ENCODE results near the gene STAC. TPM values are rescaled to one million over a fixed set of nuclear protein-coding genes. Genes with fewer than 3 reads are reported as not detected.
A peak's percentile ranks its signal among the peaks of the same experiment; 100 is the strongest.

The STAC gene, protein sequence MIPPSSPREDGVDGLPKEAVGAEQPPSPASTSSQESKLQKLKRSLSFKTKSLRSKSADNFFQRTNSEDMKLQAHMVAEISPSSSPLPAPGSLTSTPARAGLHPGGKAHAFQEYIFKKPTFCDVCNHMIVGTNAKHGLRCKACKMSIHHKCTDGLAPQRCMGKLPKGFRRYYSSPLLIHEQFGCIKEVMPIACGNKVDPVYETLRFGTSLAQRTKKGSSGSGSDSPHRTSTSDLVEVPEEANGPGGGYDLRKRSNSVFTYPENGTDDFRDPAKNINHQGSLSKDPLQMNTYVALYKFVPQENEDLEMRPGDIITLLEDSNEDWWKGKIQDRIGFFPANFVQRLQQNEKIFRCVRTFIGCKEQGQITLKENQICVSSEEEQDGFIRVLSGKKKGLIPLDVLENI
- total RNA-seq (10 to 100 TPM; 12.5 to 14.2 TPM), polyA plus RNA-seq (10 to 100 TPM in 1 of 2 donors, 1 to 10 TPM in 1; 9.1 to 11.5 TPM)
- long read RNA-seq, donor 1, transcript STAC-201 (11 exons, 3,227 nt), result major isoform, 6 of 24 reads
- long read RNA-seq, donor 1, partial matches to known transcripts, result 6 of 24 reads
- long read RNA-seq, donor 1, other reads (novel, unspliced or antisense), result 11 of 24 reads
- long read RNA-seq, donor 2, transcript STAC-201 (11 exons, 3,227 nt), result major isoform, 5 of 12 reads
- long read RNA-seq, donor 2, partial matches to known transcripts, result 0 of 12 reads
- long read RNA-seq, donor 2, other reads (novel, unspliced or antisense), result 6 of 12 reads

DNA sequence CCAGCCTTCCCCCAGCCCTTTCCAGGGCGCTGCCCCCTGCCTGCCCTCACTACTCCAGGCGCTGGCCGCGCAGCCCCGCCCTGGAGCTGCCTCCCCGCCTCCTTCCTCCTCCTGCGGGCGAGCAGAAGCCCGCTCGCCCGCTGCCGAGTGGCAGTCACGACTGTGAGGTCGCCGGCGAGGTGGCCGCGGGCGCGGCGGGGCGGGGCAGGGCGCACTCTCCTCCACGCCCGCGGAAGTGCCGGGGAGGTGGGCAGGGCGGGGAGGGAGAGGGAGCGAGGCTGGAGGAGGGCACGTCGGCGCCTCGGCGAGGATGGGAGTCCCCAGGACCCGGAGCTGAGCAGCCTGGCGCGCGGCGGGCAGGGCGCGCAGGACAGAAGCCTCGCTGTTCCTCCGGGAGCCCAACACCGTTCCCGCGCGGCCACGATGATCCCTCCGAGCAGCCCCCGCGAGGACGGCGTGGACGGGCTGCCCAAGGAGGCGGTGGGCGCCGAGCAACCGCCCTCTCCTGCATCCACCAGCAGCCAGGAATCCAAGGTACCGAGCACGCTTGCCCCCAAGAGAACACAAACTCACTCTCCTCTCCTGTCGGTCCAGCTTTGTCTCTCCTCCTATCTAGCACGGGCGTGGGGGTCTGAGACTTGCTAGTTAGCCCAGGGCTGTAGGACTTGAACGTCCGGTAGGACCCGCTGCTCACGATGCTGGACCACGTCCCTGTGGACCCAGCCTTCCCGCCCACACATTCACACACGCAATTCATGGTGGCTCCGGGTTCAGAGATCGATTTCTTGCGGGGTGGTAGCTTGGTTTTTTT is at the start of gene STAC:
Gene STAC, plus strand, starts transcription at position 284 of the 811 bp plus-strand sequence. Its CDS starts 140 bp downstream, at position 424.
- 1% methylated on average over 55 to 73 of the region's 73 CpGs for WGBS, 2 donors
- intact Hi-C loops (cut with DNase I), result loop anchor here (5.0 to 10.0 kb wide), 3 partner anchors 54 to 264 kb away; no protein-coding TSS in a partner anchor
- no peak within 1 kb of the TSS for H3K27ac ChIP-seq (ENCODE audit: low read depth in 1 of 2, low read length in 2 of 2)

GRCh38 chr3:36332139-36332538 is 48.2 kb upstream of the STAC start:
- no peak overlapping the region for H3K4me3 ChIP-seq (ENCODE audit: low read length in 2 of 2)
- no peak for DNase-seq
- no peaks in the 10 kb centered on the region for H3K36me3 ChIP-seq (ENCODE audit: control insufficient read depth in 1 of 2, insufficient read depth in 2 of 2, low read length in 1 of 2)
- no peaks in the 10 kb centered on the region for H3K4me1 ChIP-seq (ENCODE audit: control insufficient read depth in 1 of 2, insufficient read depth in 2 of 2, low read length in 2 of 2)
- intact Hi-C loops (cut with DNase I), result no loop called here
- H3K27me3 ChIP-seq (ENCODE audit: control insufficient read depth in 1 of 2, insufficient read depth in 2 of 2, low read length in 1 of 2), result no peaks in the 10 kb centered on the region
- peak overlapping the region in 1 of 2 donors; percentile 43 for H3K27ac ChIP-seq (ENCODE audit: low read depth in 1 of 2, low read length in 2 of 2)
- ATAC-seq (ENCODE audit: low FRiP score), result no peak
- no peaks in the 10 kb centered on the region for H3K9me3 ChIP-seq (ENCODE audit: control insufficient read depth, low read length)

More for the DNA sequence above, at the start of gene STAC:
- H3K36me3 ChIP-seq (ENCODE audit: control insufficient read depth in 1 of 2, insufficient read depth in 2 of 2, low read length in 1 of 2), result no peaks in the 10 kb centered on the region
- H3K27me3 ChIP-seq (ENCODE audit: control insufficient read depth in 1 of 2, insufficient read depth in 2 of 2, low read length in 1 of 2), result no peaks in the 10 kb centered on the region
- peak within 1 kb of the TSS; percentile 22 to 73 for H3K4me3 ChIP-seq (ENCODE audit: low read length in 2 of 2)
- ATAC-seq (ENCODE audit: low FRiP score), result peak; percentile 86
- peaks cover 2% of the 10 kb centered on the region in 2 donors for H3K4me1 ChIP-seq (ENCODE audit: control insufficient read depth in 1 of 2, insufficient read depth in 2 of 2, low read length in 2 of 2)
- H3K9me3 ChIP-seq (ENCODE audit: control insufficient read depth, low read length), result no peaks in the 10 kb centered on the region
- DNase-seq, result peak; percentile 58 to 85

DNA sequence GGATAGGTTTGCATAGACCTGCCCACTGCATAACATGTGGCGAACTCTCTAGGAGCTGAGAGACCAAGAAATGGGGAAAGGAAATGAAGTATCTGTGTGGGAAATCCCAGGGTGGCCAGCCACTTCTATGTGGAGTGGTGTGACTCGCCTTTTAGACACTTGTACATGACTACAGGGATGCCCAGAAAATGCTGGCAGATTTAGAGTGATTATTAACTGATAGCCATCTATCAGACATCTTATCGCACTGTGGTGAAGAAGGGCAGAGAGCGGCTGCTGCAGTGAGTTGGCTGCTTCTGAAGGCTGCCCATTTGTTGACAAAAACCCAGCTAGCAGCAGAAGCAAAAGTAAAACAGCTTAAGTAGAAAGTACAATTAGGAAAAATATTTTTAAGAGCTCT is 18.1 kb upstream of the STAC start:
- Histone ChIP-seq H3K4me3 (ENCODE audit: low read length in 2 of 2) (no peak overlapping the region), H3K9me3 (ENCODE audit: control insufficient read depth, low read length) (no peaks in the 10 kb centered on the region), H3K27me3 (ENCODE audit: control insufficient read depth in 1 of 2, insufficient read depth in 2 of 2, low read length in 1 of 2) (no peaks in the 10 kb centered on the region), H3K36me3 (ENCODE audit: control insufficient read depth in 1 of 2, insufficient read depth in 2 of 2, low read length in 1 of 2) (no peaks in the 10 kb centered on the region), H3K27ac (ENCODE audit: low read depth in 1 of 2, low read length in 2 of 2) (no peak overlapping the region), H3K4me1 (ENCODE audit: control insufficient read depth in 1 of 2, insufficient read depth in 2 of 2, low read length in 2 of 2) (no peaks in the 10 kb centered on the region)
- ATAC-seq (ENCODE audit: low FRiP score) (no peak), DNase-seq (no peak)
- 76 to 77% methylated on average over 4 of the region's 4 CpGs for WGBS, 2 donors
- intact Hi-C loops (cut with DNase I), result no loop called here

DNA sequence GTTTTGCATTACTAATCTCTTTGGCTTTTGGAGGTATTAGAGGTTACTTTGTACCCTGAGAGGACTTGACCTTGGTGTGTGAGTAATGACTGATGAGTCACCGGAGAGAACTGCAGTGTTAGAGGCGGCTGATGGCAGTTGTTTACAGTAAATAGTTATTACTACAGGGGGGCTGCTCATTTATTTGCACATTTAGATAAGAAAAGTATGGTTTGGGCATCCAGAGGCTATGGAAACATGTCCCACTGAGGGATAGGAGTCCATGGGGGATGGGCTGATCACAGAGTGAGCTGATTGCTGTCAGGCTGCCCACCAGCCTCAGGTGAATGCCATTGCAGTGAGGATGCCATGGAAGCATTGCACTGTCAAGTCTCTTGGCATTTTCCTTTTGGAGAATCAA is 17.3 kb upstream of the STAC start:
- intact Hi-C loops (cut with DNase I), result no loop called here
- Histone ChIP-seq H3K4me3 (ENCODE audit: low read length in 2 of 2) (no peak overlapping the region), H3K9me3 (ENCODE audit: control insufficient read depth, low read length) (no peaks in the 10 kb centered on the region), H3K27ac (ENCODE audit: low read depth in 1 of 2, low read length in 2 of 2) (no peak overlapping the region), H3K36me3 (ENCODE audit: control insufficient read depth in 1 of 2, insufficient read depth in 2 of 2, low read length in 1 of 2) (no peaks in the 10 kb centered on the region), H3K4me1 (ENCODE audit: control insufficient read depth in 1 of 2, insufficient read depth in 2 of 2, low read length in 2 of 2) (no peaks in the 10 kb centered on the region), H3K27me3 (ENCODE audit: control insufficient read depth in 1 of 2, insufficient read depth in 2 of 2, low read length in 1 of 2) (no peaks in the 10 kb centered on the region)
- 46 to 59% methylated on average over 2 of the region's 2 CpGs for WGBS, 2 donors
- no peak for DNase-seq
- no peak for ATAC-seq (ENCODE audit: low FRiP score)

- H3K27ac ChIP-seq (ENCODE audit: low read depth in 1 of 2, low read length in 2 of 2), result no peak overlapping the region
- no peak overlapping the region for H3K4me3 ChIP-seq (ENCODE audit: low read length in 2 of 2)
- no peaks in the 10 kb centered on the region for H3K9me3 ChIP-seq (ENCODE audit: control insufficient read depth, low read length)
- 83 to 94% methylated on average over 4 of the region's 4 CpGs for WGBS, 2 donors
- no peaks in the 10 kb centered on the region for H3K36me3 ChIP-seq (ENCODE audit: control insufficient read depth in 1 of 2, insufficient read depth in 2 of 2, low read length in 1 of 2)
- H3K27me3 ChIP-seq (ENCODE audit: control insufficient read depth in 1 of 2, insufficient read depth in 2 of 2, low read length in 1 of 2), result no peaks in the 10 kb centered on the region
- intact Hi-C loops (cut with DNase I), result no loop called here
- no peak for DNase-seq
- no peaks in the 10 kb centered on the region for H3K4me1 ChIP-seq (ENCODE audit: control insufficient read depth in 1 of 2, insufficient read depth in 2 of 2, low read length in 2 of 2)
- ATAC-seq (ENCODE audit: low FRiP score), result no peak
Observed at GRCh38 chr3:36364260-36364659, 16.0 kb upstream of the STAC start.

DNA sequence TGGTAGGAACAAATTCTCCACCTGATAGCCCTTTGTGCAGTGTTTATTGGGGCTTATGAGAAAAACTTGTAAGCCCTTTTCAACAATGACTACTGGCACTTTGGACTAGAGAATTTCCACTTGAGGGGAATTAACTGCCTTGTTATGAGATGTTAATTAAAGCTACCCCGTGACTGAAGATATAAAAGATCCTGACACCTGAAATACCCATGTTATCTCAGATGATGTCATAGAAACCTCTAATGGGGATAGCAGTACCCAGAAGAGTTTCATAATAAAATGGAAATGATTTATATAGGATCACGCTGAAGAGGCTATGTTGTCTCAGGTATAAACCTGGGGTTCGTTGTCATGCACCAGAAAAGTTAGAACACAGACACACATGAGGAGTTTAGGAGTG is 14.5 kb upstream of the STAC start:
- H3K27ac ChIP-seq (ENCODE audit: low read depth in 1 of 2, low read length in 2 of 2), result no peak overlapping the region
- DNase-seq (no peak), ATAC-seq (ENCODE audit: low FRiP score) (no peak)
- intact Hi-C loops (cut with DNase I), result no loop called here
- 89% methylated on average over 3 of the region's 3 CpGs for WGBS, 2 donors
- H3K36me3 ChIP-seq (ENCODE audit: control insufficient read depth in 1 of 2, insufficient read depth in 2 of 2, low read length in 1 of 2), result no peaks in the 10 kb centered on the region
- H3K4me1 ChIP-seq (ENCODE audit: control insufficient read depth in 1 of 2, insufficient read depth in 2 of 2, low read length in 2 of 2), result no peaks in the 10 kb centered on the region
- H3K4me3 ChIP-seq (ENCODE audit: low read length in 2 of 2), result no peak overlapping the region
- no peaks in the 10 kb centered on the region for H3K27me3 ChIP-seq (ENCODE audit: control insufficient read depth in 1 of 2, insufficient read depth in 2 of 2, low read length in 1 of 2)
- no peaks in the 10 kb centered on the region for H3K9me3 ChIP-seq (ENCODE audit: control insufficient read depth, low read length)

DNA sequence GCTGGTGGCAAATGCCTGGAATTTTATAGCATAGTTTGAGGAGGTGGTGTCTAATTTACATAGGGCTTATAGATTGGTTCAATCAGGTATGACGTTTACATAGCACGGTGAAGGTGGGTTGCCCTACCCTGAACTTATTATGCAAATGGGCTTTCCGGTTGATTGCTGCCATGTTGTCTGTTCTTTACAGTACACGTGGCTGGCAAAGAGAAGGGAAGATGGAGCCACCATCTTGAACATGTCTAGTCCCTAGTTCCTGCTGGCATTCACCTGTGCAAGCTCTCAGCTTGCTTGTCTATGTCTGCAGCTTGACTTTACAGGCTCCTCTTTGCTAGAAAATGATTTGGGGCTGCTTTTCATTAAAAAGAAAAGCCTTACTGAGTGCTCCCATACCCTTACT is 14.0 kb upstream of the STAC start:
- no peak for DNase-seq
- Histone ChIP-seq H3K27me3 (ENCODE audit: control insufficient read depth in 1 of 2, insufficient read depth in 2 of 2, low read length in 1 of 2) (no peaks in the 10 kb centered on the region), H3K9me3 (ENCODE audit: control insufficient read depth, low read length) (no peaks in the 10 kb centered on the region), H3K4me1 (ENCODE audit: control insufficient read depth in 1 of 2, insufficient read depth in 2 of 2, low read length in 2 of 2) (no peaks in the 10 kb centered on the region), H3K27ac (ENCODE audit: low read depth in 1 of 2, low read length in 2 of 2) (no peak overlapping the region), H3K4me3 (ENCODE audit: low read length in 2 of 2) (no peak overlapping the region), H3K36me3 (ENCODE audit: control insufficient read depth in 1 of 2, insufficient read depth in 2 of 2, low read length in 1 of 2) (no peaks in the 10 kb centered on the region)
- no peak for ATAC-seq (ENCODE audit: low FRiP score)
- 89 to 90% methylated on average over 4 of the region's 4 CpGs for WGBS, 2 donors
- intact Hi-C loops (cut with DNase I), result no loop called here

- DNase-seq (no peak), ATAC-seq (ENCODE audit: low FRiP score) (no peak)
- intact Hi-C loops (cut with DNase I), result no loop called here
- no peaks in the 10 kb centered on the region for H3K36me3 ChIP-seq (ENCODE audit: control insufficient read depth in 1 of 2, insufficient read depth in 2 of 2, low read length in 1 of 2)
- 96% methylated on average over 3 of the region's 3 CpGs for WGBS, 2 donors
- no peak overlapping the region for H3K4me3 ChIP-seq (ENCODE audit: low read length in 2 of 2)
- H3K27ac ChIP-seq (ENCODE audit: low read depth in 1 of 2, low read length in 2 of 2), result no peak overlapping the region
- H3K4me1 ChIP-seq (ENCODE audit: control insufficient read depth in 1 of 2, insufficient read depth in 2 of 2, low read length in 2 of 2), result no peaks in the 10 kb centered on the region
- H3K27me3 ChIP-seq (ENCODE audit: control insufficient read depth in 1 of 2, insufficient read depth in 2 of 2, low read length in 1 of 2), result no peaks in the 10 kb centered on the region
- H3K9me3 ChIP-seq (ENCODE audit: control insufficient read depth, low read length), result no peaks in the 10 kb centered on the region
Observed at GRCh38 chr3:36367912-36368573, 12.3 kb upstream of the STAC start.

Data from aorta (tissue), 5 donors.